H1 (cell line): ENCODE measurements around the gene ZDHHC24. TPM values are rescaled to one million over a fixed set of nuclear protein-coding genes. Genes with fewer than 3 reads are reported as not detected.

Experiments
- CTCF ChIA-PET: fragments of 300-600 bp; sonication (Branson Sonifier 250); formaldehyde crosslinking; loops from one replicate; lab custom pipeline; 2021; ENCODE audit not compliant: partially characterized antibody; lab: Charles Lee
- POLR2A ChIA-PET: fragments of 300-600 bp; sonication (Branson Sonifier 250); formaldehyde crosslinking; loops from one replicate; lab custom pipeline; 2021; ENCODE audit warnings: inconsistent platforms; ENCODE audit not compliant: partially characterized antibody; lab: Charles Lee
- DNase-seq, 2 experiments: peaks; one replicate each; pipeline versions ENCODE4 v3.0.0 to v3.0.0-alpha.2; 2010 to 2022; ENCODE audit warnings: low spot score in 2 of 2, low read depth in 1 of 2, mixed read lengths in 1 of 2
- FAIRE-seq: peaks from 2 replicates; lab custom pipeline; 2011; peaks lifted over from hg19 to GRCh38; lab: Jason Lieb, UNC
- H2AFZ ChIP-seq: 2 replicates; pipeline ENCODE4 v1.8.1; 2012; ENCODE audit warnings: low read length, inconsistent platforms
- H2AK5ac ChIP-seq: 2 replicates; pipeline ENCODE4 v1.6.1; 2013; ENCODE audit warnings: low read depth, low read length
- H2BK120ac ChIP-seq: replicated peaks from 2 replicates; pipeline ENCODE3; 2013; ENCODE audit warnings: low read depth, low read length, inconsistent platforms
- H2BK12ac ChIP-seq: 2 replicates; pipeline ENCODE4 v1.6.1; 2013; ENCODE audit warnings: low read depth, low read length
- H2BK15ac ChIP-seq: 2 replicates; pipeline ENCODE4 v1.6.1; 2013; ENCODE audit warnings: low read length
- H2BK20ac ChIP-seq: 2 replicates; pipeline ENCODE4 v1.6.1; 2013; ENCODE audit warnings: low read length
- H2BK5ac ChIP-seq: 2 replicates; pipeline ENCODE4 v1.6.1; 2013; ENCODE audit warnings: low read depth, low read length
- H3K14ac ChIP-seq: 2 replicates; pipeline ENCODE4 v1.6.1; 2013; ENCODE audit warnings: inconsistent platforms; ENCODE audit not compliant: insufficient read length
- H3K18ac ChIP-seq: 2 replicates; pipeline ENCODE4 v1.6.1; 2013; ENCODE audit warnings: low read length; ENCODE audit errors: extremely low read depth
- H3K23ac ChIP-seq: 2 replicates; pipeline ENCODE4 v1.6.1; 2013; ENCODE audit warnings: inconsistent platforms; ENCODE audit not compliant: insufficient read length
- H3K23me2 ChIP-seq: 2 replicates; pipeline ENCODE4 v1.6.1; 2013; ENCODE audit warnings: low read depth, low read length
- H3K27ac ChIP-seq: 2 replicates; pipeline ENCODE4 v1.6.1; 2011; ENCODE audit warnings: low read depth, low read length, inconsistent platforms
- H3K27me3 ChIP-seq, 4 experiments: replicated peaks in 1 of 4; 1 replicate in 1 of 4; 2 replicates in 3 of 4; pipeline versions ENCODE4 v1.6.1 to v1.8.1; 2011 to 2013; ENCODE audit warnings: low read length in 3 of 4, mild to moderate bottlenecking in 3 of 4, inconsistent platforms in 2 of 4, mixed read lengths in 2 of 4, moderate library complexity in 1 of 4; ENCODE audit not compliant: control insufficient read depth in 3 of 4, insufficient read depth in 3 of 4; ENCODE audit errors: extremely low read depth in 1 of 4
- H3K36me3 ChIP-seq, 4 experiments: 2 replicates each; pipeline versions ENCODE4 v1.6.1 to v1.8.1; 2011 to 2013; ENCODE audit warnings: mild to moderate bottlenecking in 4 of 4, low read length in 3 of 4, moderate library complexity in 2 of 4, control low read depth in 1 of 4, inconsistent platforms in 1 of 4; ENCODE audit not compliant: insufficient read depth in 4 of 4, control insufficient read depth in 2 of 4
- H3K4ac ChIP-seq: replicated peaks from 2 replicates; pipeline ENCODE3; 2013; ENCODE audit warnings: low read length, low read depth, mixed read lengths, inconsistent platforms; ENCODE audit not compliant: insufficient read length
- H3K4me1 ChIP-seq, 4 experiments: replicated peaks in 1 of 4; 1 replicate in 1 of 4; 2 replicates in 3 of 4; pipeline versions ENCODE4 v1.6.1 to v1.8.1; 2011 to 2013; ENCODE audit warnings: low read length in 3 of 4, inconsistent platforms in 2 of 4, mixed read lengths in 1 of 4; ENCODE audit not compliant: insufficient read depth in 4 of 4, control insufficient read depth in 3 of 4
- H3K4me2 ChIP-seq, 2 experiments: 2 replicates each; pipeline versions ENCODE4 v1.6.1 to v1.8.1; 2011 to 2013; ENCODE audit warnings: low read depth in 2 of 2, low read length in 2 of 2, control low read depth in 1 of 2, inconsistent platforms in 1 of 2, mild to moderate bottlenecking in 1 of 2; ENCODE audit not compliant: insufficient read depth in 1 of 2
- H3K4me3 ChIP-seq, 4 experiments: fragments of 200-600, 300-600 bp in 1 of 4; sonication (generic), shearing (Covaris generic), sonication (Bioruptor Twin) in 1 of 4; 2 replicates each; pipeline versions ENCODE4 v1.5.1 to v1.8.1; 2011 to 2016; ENCODE audit warnings: low read length in 4 of 4, low read depth in 3 of 4, control low read depth in 2 of 4, inconsistent platforms in 2 of 4, mild to moderate bottlenecking in 2 of 4, mixed read lengths in 1 of 4, moderate library complexity in 1 of 4; ENCODE audit not compliant: insufficient read depth in 2 of 4; ENCODE audit errors: extremely low read depth in 1 of 4
- H3K56ac ChIP-seq: replicated peaks from 2 replicates; pipeline ENCODE3; 2013; ENCODE audit warnings: low read depth, mild to moderate bottlenecking, mixed read lengths, low read length, inconsistent platforms; ENCODE audit not compliant: insufficient read length
- H3K79me1 ChIP-seq: 2 replicates; pipeline ENCODE4 v1.6.1; 2013; ENCODE audit warnings: low read depth, low read length, control low read depth
- H3K79me2 ChIP-seq, 2 experiments: 2 replicates each; pipeline versions ENCODE4 v1.6.1 to v1.8.1; 2012 to 2013; ENCODE audit warnings: low read length in 2 of 2, mild to moderate bottlenecking in 2 of 2, inconsistent platforms in 1 of 2; ENCODE audit not compliant: insufficient read depth in 2 of 2, control insufficient read depth in 1 of 2
- H3K9ac ChIP-seq, 4 experiments: replicated peaks in 1 of 4; 1 replicate in 1 of 4; 2 replicates in 3 of 4; pipeline versions ENCODE4 v1.6.1 to v1.8.1; 2011 to 2013; ENCODE audit warnings: low read depth in 3 of 4, low read length in 3 of 4, control low read depth in 2 of 4, mild to moderate bottlenecking in 2 of 4, moderate library complexity in 2 of 4, inconsistent platforms in 1 of 4; ENCODE audit errors: extremely low read depth in 1 of 4
- H3K9me3 ChIP-seq, 2 experiments: 2 replicates each; pipeline versions ENCODE4 v1.6.1 to v1.8.1; 2012 to 2013; ENCODE audit warnings: mild to moderate bottlenecking in 2 of 2, moderate library complexity in 2 of 2, control low read depth in 1 of 2, inconsistent platforms in 1 of 2, low read depth in 1 of 2, low read length in 1 of 2, mixed read lengths in 1 of 2; ENCODE audit not compliant: insufficient read depth in 2 of 2
- H4K20me1 ChIP-seq, 2 experiments: replicated peaks in 1 of 2; 2 replicates each; pipeline versions ENCODE3 to v1.8.1; 2011 to 2013; ENCODE audit warnings: inconsistent platforms in 2 of 2, low read length in 2 of 2, mild to moderate bottlenecking in 1 of 2; ENCODE audit not compliant: insufficient read depth in 2 of 2, control insufficient read depth in 1 of 2
- H4K5ac ChIP-seq: 2 replicates; pipeline ENCODE4 v1.6.1; 2013; ENCODE audit warnings: low read length, low read depth, mixed read lengths, inconsistent platforms; ENCODE audit not compliant: insufficient read length
- H4K8ac ChIP-seq: 2 replicates; pipeline ENCODE4 v1.8.0; 2013; ENCODE audit warnings: mild to moderate bottlenecking, moderate library complexity, low read length, inconsistent platforms; ENCODE audit not compliant: insufficient read depth; ENCODE audit errors: extremely low read depth
- H4K91ac ChIP-seq: replicated peaks from 2 replicates; pipeline ENCODE3; 2013; ENCODE audit warnings: low read length, mixed read lengths, inconsistent platforms; ENCODE audit not compliant: insufficient read length
- BCL11A ChIP-seq, 2 experiments: IDR thresholded peaks; one replicate each; pipeline ENCODE4 v1.6.1; 2011; ENCODE audit warnings: low read depth in 2 of 2, low read length in 2 of 2, mild to moderate bottlenecking in 2 of 2
- CREB1 ChIP-seq: IDR thresholded peaks from 2 replicates; pipeline ENCODE4 v1.6.1; 2012; ENCODE audit warnings: inconsistent platforms
- EZH2 ChIP-seq: fragments of 200-600 bp; sonication (generic); IDR thresholded peaks from 2 replicates; pipeline ENCODE4 v1.7.1; 2012; ENCODE audit warnings: low read depth, mild to moderate bottlenecking, moderate library complexity, low read length, inconsistent platforms; ENCODE audit not compliant: severe bottlenecking
- GTF2F1 ChIP-seq: IDR thresholded peaks from 2 replicates; pipeline ENCODE4 v1.6.1; 2012; ENCODE audit warnings: low read depth, low read length, improper control_type of control experiment, borderline replicate concordance
- HDAC6 ChIP-seq: IDR thresholded peaks from one replicate; pipeline ENCODE4 v1.7.1; 2012; ENCODE audit warnings: low read depth, mild to moderate bottlenecking, inconsistent platforms, low read length, moderate library complexity
- POLR2A ChIP-seq, 2 experiments: IDR thresholded peaks; 1 replicate in 1 of 2; 2 replicates in 1 of 2; pipeline ENCODE4 v1.6.1; 2011; ENCODE audit warnings: low read depth in 2 of 2, low read length in 2 of 2, mild to moderate bottlenecking in 2 of 2; ENCODE audit errors: control extremely low read depth in 1 of 2
- RAD21 ChIP-seq, 2 experiments: IDR thresholded peaks in 1 of 2; conservative IDR thresholded peaks in 1 of 2; 2 replicates each; pipeline ENCODE4 v1.6.1; 2011; ENCODE audit warnings: low read depth in 2 of 2, low read length in 2 of 2, improper control_type of control experiment in 1 of 2, inconsistent platforms in 1 of 2, mild to moderate bottlenecking in 1 of 2, moderate library complexity in 1 of 2
- SIRT6 ChIP-seq: IDR thresholded peaks from one replicate; pipeline ENCODE4 v1.7.1; 2012; ENCODE audit warnings: low read length, inconsistent platforms
- TAF1 ChIP-seq: IDR thresholded peaks from 2 replicates; pipeline ENCODE4 v1.6.1; 2011; ENCODE audit warnings: mild to moderate bottlenecking, low read depth, low read length
- TBP ChIP-seq: IDR thresholded peaks from 2 replicates; pipeline ENCODE4 v1.6.1; 2011; ENCODE audit warnings: low read depth, low read length, improper control_type of control experiment
- ZNF274 ChIP-seq: IDR thresholded peaks from 2 replicates; pipeline ENCODE4 v1.7.0; 2012; ENCODE audit warnings: low read length, borderline replicate concordance; ENCODE audit errors: extremely low read depth
- WGBS, 2 experiments: shearing (Covaris generic) in 1 of 2; methylation state at CpG; one replicate each; pipeline versions ENCODE4 v1.1.6 to v1.1.7; 2013 to 2015; ENCODE audit warnings: low lambda C conversion rate in 2 of 2, mixed read lengths in 2 of 2, inconsistent platforms in 1 of 2, low coverage in 1 of 2, missing lambda C conversion rate in 1 of 2; ENCODE audit not compliant: insufficient replicate concordance in 2 of 2, insufficient coverage in 1 of 2, insufficient read length in 1 of 2; ENCODE audit errors: extremely low coverage in 1 of 2, missing lambda C conversion rate in 1 of 2; 5-methylcytosine and 5-hydroxymethylcytosine counted together
- polyA plus RNA-seq, 7 experiments: library from polyadenylated mRNA; depleted of rRNA in 3 of 7; stranded (reverse) in 5 of 7; unstranded in 2 of 7; fragments of >200 nt in 5 of 7; fragments of 200-250 nt in 2 of 7; gene quantifications; 1 replicate in 5 of 7; 2 replicates in 1 of 7; 4 replicates in 1 of 7; pipeline versions ENCODE4 v1.2.1 to v1.2.3, GENCODE V29; 2011 to 2013; ENCODE audit warnings: missing spikeins in 2 of 7, mixed read lengths in 2 of 7
- total RNA-seq: library from RNA; stranded (reverse); fragmentation: NEBNext Ultra II Directional; extraction: Animal tissue kit (Norgen Biotek cat#: 25700); gene quantifications from 2 replicates; pipeline ENCODE4 v1.2.1, GENCODE V29; 2021

ZDHHC24 gene
- total and polyA plus RNA-seq, 2 of the 8 experiments (the other 6 are each of a cell fraction or from before 2014, with no cell fraction given) = 8.4 to 9.7 TPM

GRCh38 chr11:66473608-66474515 lies 72.0 kb downstream of the ZDHHC24 start:
- no peak overlapping the region for H3K18ac ChIP-seq
- H4K20me1 ChIP-seq = peaks cover 2% of the 10 kb centered on the region in 2 experiments
- no peak overlapping the region for H4K91ac ChIP-seq
- H3K4me1 ChIP-seq = peaks cover 2 to 9% (median 3%) of the 10 kb centered on the region in 4 experiments; a peak in 6 of 7 replicates
- no peak overlapping the region for H2BK5ac ChIP-seq
- no peak overlapping the region for H3K4ac ChIP-seq
- H3K27me3 ChIP-seq = no peaks in the 10 kb centered on the region
- no peak overlapping the region for H3K27ac ChIP-seq
- H3K79me1 ChIP-seq = no peaks in the 10 kb centered on the region
- H2BK20ac ChIP-seq = no peak overlapping the region
- POLR2A ChIA-PET = interaction anchor here (1.1 to 2.0 kb wide), 3 partner anchors 9 to 18 kb away, joined by 3 to 6 read pairs (median 3); no protein-coding TSS in a partner anchor
- H3K9me3 ChIP-seq = no peaks in the 10 kb centered on the region
- CTCF ChIA-PET = interaction anchor here (0.9 to 1.7 kb wide), 3 partner anchors 35 to 110 kb away, joined by 3 to 4 read pairs (median 3); partner anchors contain the start of gene MRPL11
- DNase-seq (peak in 1 of 2 experiments; percentile 38), FAIRE-seq (no peak)
- H3K36me3 ChIP-seq = no peaks in the 10 kb centered on the region; a peak in 2 of 8 replicates
- no peaks in the 10 kb centered on the region for H3K79me2 ChIP-seq
- H3K4me3 ChIP-seq = no peak overlapping the region
- 90% methylated on average over 20 of the region's 20 CpGs; no CpG with 5 or more reads in 1 of the 2 experiments for WGBS, 2 experiments
- H3K4me2 ChIP-seq = no peak overlapping the region
- H2BK120ac ChIP-seq = no peak overlapping the region
- no peak overlapping the region for H4K8ac ChIP-seq
- no peak overlapping the region for H2BK12ac ChIP-seq
- no peaks in the 10 kb centered on the region for H3K23me2 ChIP-seq
- H2AFZ ChIP-seq = no peak overlapping the region
- H4K5ac ChIP-seq = no peak overlapping the region
- 0 out of 7 replicates have a peak overlapping the region, but pooled peaks of 1 of the 4 experiments have one; percentile 1 for H3K9ac ChIP-seq
- H3K23ac ChIP-seq = no peak overlapping the region
- no peak overlapping the region for H3K56ac ChIP-seq
- no peak overlapping the region for H2AK5ac ChIP-seq
- no peak overlapping the region for H3K14ac ChIP-seq
- H2BK15ac ChIP-seq = no peak overlapping the region
- TF ChIP-seq BCL11A (IDR thresholded peaks at IDR 0.05; ENCODE audit: low read depth in 2 of 2, low read length in 2 of 2) (no peak), EZH2 (no peak), SIRT6 (no peak), TBP (no peak), GTF2F1 (no peak), RAD21 (IDR thresholded peaks at IDR 0.05 in 1 of 2, conservative IDR thresholded peaks at IDR 0.05 in 1 of 2; ENCODE audit: low read depth in 2 of 2, low read length in 2 of 2) (no peak), HDAC6 (no peak), POLR2A (IDR thresholded peaks at IDR 0.05; ENCODE audit: control extremely low read depth in 1 of 2, low read depth in 2 of 2, low read length in 2 of 2) (no peak), ZNF274 (no peak), CREB1 (no peak), TAF1 (no peak)
